DOHH2 (cell line): Measurements from ENCODE around the gene ZBTB5.

Source experiments
- EZH2phosphoT487 ChIP-seq: fragments of 200-600 bp; sonication (generic); IDR thresholded peaks from 2 replicates; pipeline ENCODE4 v1.6.1; 2017; ENCODE audit warnings: borderline replicate concordance, mild to moderate bottlenecking, antibody characterized with exemption, low read length, moderate library complexity, mixed read lengths
- TF ChIP-seq, protein P1 (sequence below): fragments of 200-600 bp; sonication (generic); IDR thresholded peaks from one replicate; pipeline ENCODE4 v1.5.1; 2014; ENCODE audit warnings: antibody characterized with exemption, mild to moderate bottlenecking, low read depth, low read length; ENCODE audit not compliant: poor library complexity, severe bottlenecking

DNA sequence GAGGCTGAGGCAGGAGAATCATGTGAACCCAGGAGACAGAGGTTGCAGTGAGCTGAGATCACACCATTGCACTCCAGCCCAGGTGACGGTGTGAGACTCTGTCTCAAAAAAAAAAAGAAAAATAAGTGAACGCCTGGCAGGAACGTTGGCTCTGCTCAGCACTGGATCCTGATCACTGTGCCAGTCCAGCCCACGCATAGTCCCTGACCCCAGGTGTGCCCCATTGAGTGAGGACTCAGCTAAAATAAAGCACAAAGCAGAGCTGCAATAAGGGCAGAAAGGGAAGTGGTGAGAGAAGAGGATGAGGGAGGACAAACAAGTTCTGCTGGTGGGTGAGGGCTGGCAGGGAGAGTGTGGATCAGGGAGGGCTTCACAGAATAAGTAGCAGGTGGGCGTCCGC lies 38.4 kb downstream of the ZBTB5 start:
- TF ChIP-seq, protein P1, sequence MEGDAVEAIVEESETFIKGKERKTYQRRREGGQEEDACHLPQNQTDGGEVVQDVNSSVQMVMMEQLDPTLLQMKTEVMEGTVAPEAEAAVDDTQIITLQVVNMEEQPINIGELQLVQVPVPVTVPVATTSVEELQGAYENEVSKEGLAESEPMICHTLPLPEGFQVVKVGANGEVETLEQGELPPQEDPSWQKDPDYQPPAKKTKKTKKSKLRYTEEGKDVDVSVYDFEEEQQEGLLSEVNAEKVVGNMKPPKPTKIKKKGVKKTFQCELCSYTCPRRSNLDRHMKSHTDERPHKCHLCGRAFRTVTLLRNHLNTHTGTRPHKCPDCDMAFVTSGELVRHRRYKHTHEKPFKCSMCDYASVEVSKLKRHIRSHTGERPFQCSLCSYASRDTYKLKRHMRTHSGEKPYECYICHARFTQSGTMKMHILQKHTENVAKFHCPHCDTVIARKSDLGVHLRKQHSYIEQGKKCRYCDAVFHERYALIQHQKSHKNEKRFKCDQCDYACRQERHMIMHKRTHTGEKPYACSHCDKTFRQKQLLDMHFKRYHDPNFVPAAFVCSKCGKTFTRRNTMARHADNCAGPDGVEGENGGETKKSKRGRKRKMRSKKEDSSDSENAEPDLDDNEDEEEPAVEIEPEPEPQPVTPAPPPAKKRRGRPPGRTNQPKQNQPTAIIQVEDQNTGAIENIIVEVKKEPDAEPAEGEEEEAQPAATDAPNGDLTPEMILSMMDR: no peak
- no peak for TF ChIP-seq EZH2phosphoT487
